Liver (tissue), 9 donors: ENCODE data around the gene NOTCH1. TPM values are rescaled to one million over a fixed set of nuclear protein-coding genes. Genes with fewer than 3 reads are reported as not detected.

Experiments
- DNase-seq: peaks from one replicate; pipeline ENCODE4 v3.0.0-alpha.2; 2017; ENCODE audit warnings: low spot score
- H3K27ac ChIP-seq, 2 donors: one replicate each; pipeline ENCODE4 v1.7.0; 2013; ENCODE audit warnings: inconsistent platforms in 2 of 2, low read length in 2 of 2, control low read depth in 1 of 2, low read depth in 1 of 2, mild to moderate bottlenecking in 1 of 2
- H3K27me3 ChIP-seq, 4 donors: one replicate each; pipeline versions ENCODE4 v1.6.1 to v1.7.0; 2013; ENCODE audit warnings: low read length in 3 of 4, inconsistent platforms in 1 of 4, mild to moderate bottlenecking in 1 of 4, moderate library complexity in 1 of 4; ENCODE audit not compliant: control insufficient read depth in 4 of 4, insufficient read depth in 4 of 4
- H3K36me3 ChIP-seq, 4 donors: one replicate each; pipeline versions ENCODE4 v1.6.1 to v1.7.0; 2013; ENCODE audit warnings: low read length in 3 of 4, mild to moderate bottlenecking in 3 of 4, low read depth in 1 of 4, moderate library complexity in 1 of 4; ENCODE audit not compliant: control insufficient read depth in 4 of 4, insufficient read depth in 3 of 4
- H3K4me1 ChIP-seq, 4 donors: one replicate each; pipeline versions ENCODE4 v1.6.1 to v1.7.0; 2013; ENCODE audit warnings: low read length in 3 of 4, mild to moderate bottlenecking in 3 of 4, moderate library complexity in 1 of 4; ENCODE audit not compliant: control insufficient read depth in 4 of 4, insufficient read depth in 4 of 4
- H3K4me3 ChIP-seq, 3 donors: one replicate each; pipeline versions ENCODE4 v1.6.1 to v1.7.0; 2013; ENCODE audit warnings: low read length in 3 of 3, control low read depth in 1 of 3, low read depth in 1 of 3, mild to moderate bottlenecking in 1 of 3
- H3K9ac ChIP-seq, 2 donors: one replicate each; pipeline ENCODE4 v1.7.0; 2013; ENCODE audit warnings: low read length in 2 of 2, mild to moderate bottlenecking in 2 of 2, moderate library complexity in 2 of 2, control low read depth in 1 of 2, low read depth in 1 of 2
- H3K9me3 ChIP-seq, 4 donors: one replicate each; pipeline versions ENCODE4 v1.6.1 to v1.7.0; 2013; ENCODE audit warnings: low read length in 3 of 4; ENCODE audit not compliant: control insufficient read depth in 4 of 4
- CTCF ChIP-seq: fragments of 150-350 bp; IDR thresholded peaks from 2 replicates; pipeline ENCODE4 v1.5.1; 2017; ENCODE audit warnings: improper control_type of control experiment, low read depth, low read length; ENCODE audit not compliant: missing input control
- EGR1 ChIP-seq, 2 donors: IDR thresholded peaks; 2 replicates each; pipeline ENCODE4 v1.6.1; 2016 to 2018; ENCODE audit warnings: antibody characterized with exemption in 2 of 2, low read depth in 2 of 2
- FOXA1 ChIP-seq: IDR thresholded peaks from 2 replicates; pipeline ENCODE4 v1.6.1; 2016; ENCODE audit warnings: antibody characterized with exemption
- FOXA2 ChIP-seq: IDR thresholded peaks from 2 replicates; pipeline ENCODE4 v1.6.1; 2016; ENCODE audit warnings: antibody characterized with exemption
- GABPA ChIP-seq, 2 donors: IDR thresholded peaks in 1 of 2; conservative IDR thresholded peaks in 1 of 2; 2 replicates each; pipeline ENCODE4 v1.6.1; 2016; ENCODE audit warnings: antibody characterized with exemption in 2 of 2, mild to moderate bottlenecking in 1 of 2, moderate library complexity in 1 of 2
- HNF4A ChIP-seq, 2 donors: conservative IDR thresholded peaks; 2 replicates each; pipeline ENCODE4 v1.6.1; 2016; ENCODE audit warnings: antibody characterized with exemption in 2 of 2, mild to moderate bottlenecking in 2 of 2
- HNF4G ChIP-seq: IDR thresholded peaks from 2 replicates; pipeline ENCODE4 v1.6.1; 2016; ENCODE audit warnings: antibody characterized with exemption
- JUND ChIP-seq, 2 donors: IDR thresholded peaks; 2 replicates each; pipeline ENCODE4 v1.6.1; 2016; ENCODE audit warnings: antibody characterized with exemption in 2 of 2
- MAX ChIP-seq: IDR thresholded peaks from 2 replicates; pipeline ENCODE4 v1.6.1; 2016; ENCODE audit warnings: antibody characterized with exemption
- NR2F2 ChIP-seq: IDR thresholded peaks from 2 replicates; pipeline ENCODE4 v1.6.1; 2016; ENCODE audit warnings: antibody characterized with exemption
- RXRA ChIP-seq, 2 donors: IDR thresholded peaks; 2 replicates each; pipeline ENCODE4 v1.6.1; 2017 to 2018; ENCODE audit warnings: antibody characterized with exemption in 2 of 2, mild to moderate bottlenecking in 1 of 2
- SP1 ChIP-seq: IDR thresholded peaks from 2 replicates; pipeline ENCODE4 v1.6.1; 2018; ENCODE audit warnings: antibody characterized with exemption, mild to moderate bottlenecking
- TAF1 ChIP-seq: conservative IDR thresholded peaks from 2 replicates; pipeline ENCODE4 v1.6.1; 2016; ENCODE audit warnings: antibody characterized with exemption, mild to moderate bottlenecking
- YY1 ChIP-seq: IDR thresholded peaks from 2 replicates; pipeline ENCODE4 v1.6.1; 2016; ENCODE audit warnings: antibody characterized with exemption, mild to moderate bottlenecking
- ZBTB33 ChIP-seq: IDR thresholded peaks from 2 replicates; pipeline ENCODE4 v1.6.1; 2016; ENCODE audit warnings: antibody characterized with exemption
- WGBS: extraction: QIAGEN DNeasy Blood & Tissue Kit; methylation state at CpG from one replicate; pipeline ENCODE4 v1.1.7; 2013; 5-methylcytosine and 5-hydroxymethylcytosine counted together
- polyA plus RNA-seq, 2 donors: library from polyadenylated mRNA; stranded (reverse) in 1 of 2; unstranded in 1 of 2; fragments of 200-250 nt in 1 of 2; fragments of >200 nt in 1 of 2; fragmentation: Nextera tagmentation in 1 of 2; extraction: Ambion mirVana in 1 of 2; gene quantifications; one replicate each; pipeline versions ENCODE4 v1.2.1 to v1.2.3, GENCODE V29; 2013 to 2015
- total RNA-seq, 2 donors: library from RNA; depleted of rRNA; stranded (reverse); fragments of >200 nt; gene quantifications; one replicate each; pipeline ENCODE4 v1.2.3, GENCODE V29; 2014
- TF ChIP-seq, protein P1 (sequence below): IDR thresholded peaks from 2 replicates; pipeline ENCODE4 v1.6.1; 2016; ENCODE audit warnings: antibody characterized with exemption, mild to moderate bottlenecking
- TF ChIP-seq, protein P2 (sequence below): IDR thresholded peaks from 2 replicates; pipeline ENCODE4 v1.6.1; 2016; ENCODE audit warnings: antibody characterized with exemption
- donor health status: healthy.
- donor health status: healthy.
- donor health status: healthy.
- donor health status: healthy.
- donor health status: healthy.

Gene NOTCH1
- total and polyA plus RNA-seq, 4 donors, result 2.4 to 22.3 (median 8.5) TPM

- H3K36me3 ChIP-seq, result no peaks in the 10 kb centered on the region
- TF ChIP-seq FOXA1, result no peak
- peak; percentile 88 for TF ChIP-seq NR2F2
- peak; percentile 25 for TF ChIP-seq SP1
- peak; percentile 86 to 92 for TF ChIP-seq RXRA (IDR thresholded peaks at IDR 0.05)
- TF ChIP-seq CTCF, result no peak
- TF ChIP-seq JUND (IDR thresholded peaks at IDR 0.05), result no peak
- H3K27me3 ChIP-seq, result no peaks in the 10 kb centered on the region
- WGBS, result 75% methylated on average over 24 of the region's 24 CpGs
- H3K27ac ChIP-seq, result peak overlapping the region in 1 of 2 donors; percentile 60
- DNase-seq, result no peak
- no peak overlapping the region for H3K9ac ChIP-seq
- H3K4me1 ChIP-seq, result peaks cover 3 to 32% (median 15%) of the 10 kb centered on the region in 4 donors
- H3K4me3 ChIP-seq, result no peak overlapping the region
- no peaks in the 10 kb centered on the region for H3K9me3 ChIP-seq
Observed at GRCh38 chr9:136568288-136569081, 22.6 kb upstream of the NOTCH1 start.

GRCh38 chr9:136567651-136568287 is 21.9 kb upstream of the NOTCH1 start:
- TF ChIP-seq FOXA2 (no peak), MAX (no peak), HNF4A (conservative IDR thresholded peaks at IDR 0.05) (no peak), EGR1 (IDR thresholded peaks at IDR 0.05; ENCODE audit: low read depth in 2 of 2) (no peak), YY1 (no peak), JUND (IDR thresholded peaks at IDR 0.05) (no peak), TAF1 (no peak), CTCF (no peak), HNF4G (no peak), NR2F2 (no peak), ZBTB33 (no peak), FOXA1 (no peak), GABPA (IDR thresholded peaks at IDR 0.05 in 1 of 2, conservative IDR thresholded peaks at IDR 0.05 in 1 of 2) (no peak)
- TF ChIP-seq, protein P1, sequence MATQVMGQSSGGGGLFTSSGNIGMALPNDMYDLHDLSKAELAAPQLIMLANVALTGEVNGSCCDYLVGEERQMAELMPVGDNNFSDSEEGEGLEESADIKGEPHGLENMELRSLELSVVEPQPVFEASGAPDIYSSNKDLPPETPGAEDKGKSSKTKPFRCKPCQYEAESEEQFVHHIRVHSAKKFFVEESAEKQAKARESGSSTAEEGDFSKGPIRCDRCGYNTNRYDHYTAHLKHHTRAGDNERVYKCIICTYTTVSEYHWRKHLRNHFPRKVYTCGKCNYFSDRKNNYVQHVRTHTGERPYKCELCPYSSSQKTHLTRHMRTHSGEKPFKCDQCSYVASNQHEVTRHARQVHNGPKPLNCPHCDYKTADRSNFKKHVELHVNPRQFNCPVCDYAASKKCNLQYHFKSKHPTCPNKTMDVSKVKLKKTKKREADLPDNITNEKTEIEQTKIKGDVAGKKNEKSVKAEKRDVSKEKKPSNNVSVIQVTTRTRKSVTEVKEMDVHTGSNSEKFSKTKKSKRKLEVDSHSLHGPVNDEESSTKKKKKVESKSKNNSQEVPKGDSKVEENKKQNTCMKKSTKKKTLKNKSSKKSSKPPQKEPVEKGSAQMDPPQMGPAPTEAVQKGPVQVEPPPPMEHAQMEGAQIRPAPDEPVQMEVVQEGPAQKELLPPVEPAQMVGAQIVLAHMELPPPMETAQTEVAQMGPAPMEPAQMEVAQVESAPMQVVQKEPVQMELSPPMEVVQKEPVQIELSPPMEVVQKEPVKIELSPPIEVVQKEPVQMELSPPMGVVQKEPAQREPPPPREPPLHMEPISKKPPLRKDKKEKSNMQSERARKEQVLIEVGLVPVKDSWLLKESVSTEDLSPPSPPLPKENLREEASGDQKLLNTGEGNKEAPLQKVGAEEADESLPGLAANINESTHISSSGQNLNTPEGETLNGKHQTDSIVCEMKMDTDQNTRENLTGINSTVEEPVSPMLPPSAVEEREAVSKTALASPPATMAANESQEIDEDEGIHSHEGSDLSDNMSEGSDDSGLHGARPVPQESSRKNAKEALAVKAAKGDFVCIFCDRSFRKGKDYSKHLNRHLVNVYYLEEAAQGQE, result no peak
- TF ChIP-seq, protein P2, sequence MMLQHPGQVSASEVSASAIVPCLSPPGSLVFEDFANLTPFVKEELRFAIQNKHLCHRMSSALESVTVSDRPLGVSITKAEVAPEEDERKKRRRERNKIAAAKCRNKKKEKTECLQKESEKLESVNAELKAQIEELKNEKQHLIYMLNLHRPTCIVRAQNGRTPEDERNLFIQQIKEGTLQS, result no peak
- Histone ChIP-seq H3K27ac (peak overlapping the region; percentile 23 to 60), H3K36me3 (no peaks in the 10 kb centered on the region), H3K9me3 (no peaks in the 10 kb centered on the region), H3K4me3 (no peak overlapping the region), H3K9ac (no peak overlapping the region), H3K27me3 (no peaks in the 10 kb centered on the region), H3K4me1 (peaks cover 3 to 30% (median 15%) of the 10 kb centered on the region in 4 donors)
- 68% methylated on average over 27 of the region's 27 CpGs for WGBS
- no peak for DNase-seq
